H1 (cell line): ENCODE measurements around the gene STAT5A. TPM values are rescaled to one million over a fixed set of nuclear protein-coding genes. Genes with fewer than 3 reads are reported as not detected.

ENCODE experiments used
- CTCF ChIA-PET: fragments of 300-600 bp; sonication (Branson Sonifier 250); formaldehyde crosslinking; loops from one replicate; lab custom pipeline; 2021; ENCODE audit not compliant: partially characterized antibody; lab: Charles Lee
- POLR2A ChIA-PET: fragments of 300-600 bp; sonication (Branson Sonifier 250); formaldehyde crosslinking; loops from one replicate; lab custom pipeline; 2021; ENCODE audit warnings: inconsistent platforms; ENCODE audit not compliant: partially characterized antibody; lab: Charles Lee
- DNase-seq, 2 experiments: peaks; one replicate each; pipeline versions ENCODE4 v3.0.0 to v3.0.0-alpha.2; 2010 to 2022; ENCODE audit warnings: low spot score in 2 of 2, low read depth in 1 of 2, mixed read lengths in 1 of 2
- FAIRE-seq: peaks from 2 replicates; lab custom pipeline; 2011; peaks lifted over from hg19 to GRCh38; lab: Jason Lieb, UNC
- H2AFZ ChIP-seq: 2 replicates; pipeline ENCODE4 v1.8.1; 2012; ENCODE audit warnings: low read length, inconsistent platforms
- H2AK5ac ChIP-seq: 2 replicates; pipeline ENCODE4 v1.6.1; 2013; ENCODE audit warnings: low read depth, low read length
- H2BK120ac ChIP-seq: replicated peaks from 2 replicates; pipeline ENCODE3; 2013; ENCODE audit warnings: low read depth, low read length, inconsistent platforms
- H2BK12ac ChIP-seq: 2 replicates; pipeline ENCODE4 v1.6.1; 2013; ENCODE audit warnings: low read depth, low read length
- H2BK15ac ChIP-seq: 2 replicates; pipeline ENCODE4 v1.6.1; 2013; ENCODE audit warnings: low read length
- H2BK20ac ChIP-seq: 2 replicates; pipeline ENCODE4 v1.6.1; 2013; ENCODE audit warnings: low read length
- H2BK5ac ChIP-seq: 2 replicates; pipeline ENCODE4 v1.6.1; 2013; ENCODE audit warnings: low read depth, low read length
- H3K14ac ChIP-seq: 2 replicates; pipeline ENCODE4 v1.6.1; 2013; ENCODE audit warnings: inconsistent platforms; ENCODE audit not compliant: insufficient read length
- H3K18ac ChIP-seq: 2 replicates; pipeline ENCODE4 v1.6.1; 2013; ENCODE audit warnings: low read length; ENCODE audit errors: extremely low read depth
- H3K23ac ChIP-seq: 2 replicates; pipeline ENCODE4 v1.6.1; 2013; ENCODE audit warnings: inconsistent platforms; ENCODE audit not compliant: insufficient read length
- H3K23me2 ChIP-seq: 2 replicates; pipeline ENCODE4 v1.6.1; 2013; ENCODE audit warnings: low read depth, low read length
- H3K27ac ChIP-seq: 2 replicates; pipeline ENCODE4 v1.6.1; 2011; ENCODE audit warnings: low read depth, low read length, inconsistent platforms
- H3K27me3 ChIP-seq, 4 experiments: replicated peaks in 1 of 4; 1 replicate in 1 of 4; 2 replicates in 3 of 4; pipeline versions ENCODE4 v1.6.1 to v1.8.1; 2011 to 2013; ENCODE audit warnings: low read length in 3 of 4, mild to moderate bottlenecking in 3 of 4, inconsistent platforms in 2 of 4, mixed read lengths in 2 of 4, moderate library complexity in 1 of 4; ENCODE audit not compliant: control insufficient read depth in 3 of 4, insufficient read depth in 3 of 4; ENCODE audit errors: extremely low read depth in 1 of 4
- H3K36me3 ChIP-seq, 4 experiments: 2 replicates each; pipeline versions ENCODE4 v1.6.1 to v1.8.1; 2011 to 2013; ENCODE audit warnings: mild to moderate bottlenecking in 4 of 4, low read length in 3 of 4, moderate library complexity in 2 of 4, control low read depth in 1 of 4, inconsistent platforms in 1 of 4; ENCODE audit not compliant: insufficient read depth in 4 of 4, control insufficient read depth in 2 of 4
- H3K4ac ChIP-seq: replicated peaks from 2 replicates; pipeline ENCODE3; 2013; ENCODE audit warnings: low read length, low read depth, mixed read lengths, inconsistent platforms; ENCODE audit not compliant: insufficient read length
- H3K4me1 ChIP-seq, 4 experiments: replicated peaks in 1 of 4; 1 replicate in 1 of 4; 2 replicates in 3 of 4; pipeline versions ENCODE4 v1.6.1 to v1.8.1; 2011 to 2013; ENCODE audit warnings: low read length in 3 of 4, inconsistent platforms in 2 of 4, mixed read lengths in 1 of 4; ENCODE audit not compliant: insufficient read depth in 4 of 4, control insufficient read depth in 3 of 4
- H3K4me2 ChIP-seq, 2 experiments: 2 replicates each; pipeline versions ENCODE4 v1.6.1 to v1.8.1; 2011 to 2013; ENCODE audit warnings: low read depth in 2 of 2, low read length in 2 of 2, control low read depth in 1 of 2, inconsistent platforms in 1 of 2, mild to moderate bottlenecking in 1 of 2; ENCODE audit not compliant: insufficient read depth in 1 of 2
- H3K4me3 ChIP-seq, 4 experiments: fragments of 200-600, 300-600 bp in 1 of 4; sonication (generic), shearing (Covaris generic), sonication (Bioruptor Twin) in 1 of 4; 2 replicates each; pipeline versions ENCODE4 v1.5.1 to v1.8.1; 2011 to 2016; ENCODE audit warnings: low read length in 4 of 4, low read depth in 3 of 4, control low read depth in 2 of 4, inconsistent platforms in 2 of 4, mild to moderate bottlenecking in 2 of 4, mixed read lengths in 1 of 4, moderate library complexity in 1 of 4; ENCODE audit not compliant: insufficient read depth in 2 of 4; ENCODE audit errors: extremely low read depth in 1 of 4
- H3K56ac ChIP-seq: replicated peaks from 2 replicates; pipeline ENCODE3; 2013; ENCODE audit warnings: low read depth, mild to moderate bottlenecking, mixed read lengths, low read length, inconsistent platforms; ENCODE audit not compliant: insufficient read length
- H3K79me1 ChIP-seq: 2 replicates; pipeline ENCODE4 v1.6.1; 2013; ENCODE audit warnings: low read depth, low read length, control low read depth
- H3K79me2 ChIP-seq, 2 experiments: 2 replicates each; pipeline versions ENCODE4 v1.6.1 to v1.8.1; 2012 to 2013; ENCODE audit warnings: low read length in 2 of 2, mild to moderate bottlenecking in 2 of 2, inconsistent platforms in 1 of 2; ENCODE audit not compliant: insufficient read depth in 2 of 2, control insufficient read depth in 1 of 2
- H3K9ac ChIP-seq, 4 experiments: replicated peaks in 1 of 4; 1 replicate in 1 of 4; 2 replicates in 3 of 4; pipeline versions ENCODE4 v1.6.1 to v1.8.1; 2011 to 2013; ENCODE audit warnings: low read depth in 3 of 4, low read length in 3 of 4, control low read depth in 2 of 4, mild to moderate bottlenecking in 2 of 4, moderate library complexity in 2 of 4, inconsistent platforms in 1 of 4; ENCODE audit errors: extremely low read depth in 1 of 4
- H3K9me3 ChIP-seq, 2 experiments: 2 replicates each; pipeline versions ENCODE4 v1.6.1 to v1.8.1; 2012 to 2013; ENCODE audit warnings: mild to moderate bottlenecking in 2 of 2, moderate library complexity in 2 of 2, control low read depth in 1 of 2, inconsistent platforms in 1 of 2, low read depth in 1 of 2, low read length in 1 of 2, mixed read lengths in 1 of 2; ENCODE audit not compliant: insufficient read depth in 2 of 2
- H4K20me1 ChIP-seq, 2 experiments: replicated peaks in 1 of 2; 2 replicates each; pipeline versions ENCODE3 to v1.8.1; 2011 to 2013; ENCODE audit warnings: inconsistent platforms in 2 of 2, low read length in 2 of 2, mild to moderate bottlenecking in 1 of 2; ENCODE audit not compliant: insufficient read depth in 2 of 2, control insufficient read depth in 1 of 2
- H4K5ac ChIP-seq: 2 replicates; pipeline ENCODE4 v1.6.1; 2013; ENCODE audit warnings: low read length, low read depth, mixed read lengths, inconsistent platforms; ENCODE audit not compliant: insufficient read length
- H4K8ac ChIP-seq: 2 replicates; pipeline ENCODE4 v1.8.0; 2013; ENCODE audit warnings: mild to moderate bottlenecking, moderate library complexity, low read length, inconsistent platforms; ENCODE audit not compliant: insufficient read depth; ENCODE audit errors: extremely low read depth
- H4K91ac ChIP-seq: replicated peaks from 2 replicates; pipeline ENCODE3; 2013; ENCODE audit warnings: low read length, mixed read lengths, inconsistent platforms; ENCODE audit not compliant: insufficient read length
- GABPA ChIP-seq: IDR thresholded peaks from 2 replicates; pipeline ENCODE4 v1.6.1; 2011; ENCODE audit warnings: mild to moderate bottlenecking, low read length, moderate library complexity, borderline replicate concordance; ENCODE audit not compliant: insufficient read depth
- KDM5A ChIP-seq: fragments of 200-600 bp; IDR thresholded peaks from 2 replicates; pipeline ENCODE4 v1.7.1; 2012; ENCODE audit warnings: mild to moderate bottlenecking, low read length, inconsistent platforms, mixed read lengths
- WGBS, 2 experiments: shearing (Covaris generic) in 1 of 2; methylation state at CpG; one replicate each; pipeline versions ENCODE4 v1.1.6 to v1.1.7; 2013 to 2015; ENCODE audit warnings: low lambda C conversion rate in 2 of 2, mixed read lengths in 2 of 2, inconsistent platforms in 1 of 2, low coverage in 1 of 2, missing lambda C conversion rate in 1 of 2; ENCODE audit not compliant: insufficient replicate concordance in 2 of 2, insufficient coverage in 1 of 2, insufficient read length in 1 of 2; ENCODE audit errors: extremely low coverage in 1 of 2, missing lambda C conversion rate in 1 of 2; 5-methylcytosine and 5-hydroxymethylcytosine counted together
- polyA plus RNA-seq, 7 experiments: library from polyadenylated mRNA; depleted of rRNA in 3 of 7; stranded (reverse) in 5 of 7; unstranded in 2 of 7; fragments of >200 nt in 5 of 7; fragments of 200-250 nt in 2 of 7; gene quantifications; 1 replicate in 5 of 7; 2 replicates in 1 of 7; 4 replicates in 1 of 7; pipeline versions ENCODE4 v1.2.1 to v1.2.3, GENCODE V29; 2011 to 2013; ENCODE audit warnings: missing spikeins in 2 of 7, mixed read lengths in 2 of 7
- total RNA-seq: library from RNA; stranded (reverse); fragmentation: NEBNext Ultra II Directional; extraction: Animal tissue kit (Norgen Biotek cat#: 25700); gene quantifications from 2 replicates; pipeline ENCODE4 v1.2.1, GENCODE V29; 2021

Gene STAT5A
- total and polyA plus RNA-seq, 2 of the 8 experiments (the other 6 are each of a cell fraction or from before 2014, with no cell fraction given) = 4.2 to 5.4 TPM

DNA sequence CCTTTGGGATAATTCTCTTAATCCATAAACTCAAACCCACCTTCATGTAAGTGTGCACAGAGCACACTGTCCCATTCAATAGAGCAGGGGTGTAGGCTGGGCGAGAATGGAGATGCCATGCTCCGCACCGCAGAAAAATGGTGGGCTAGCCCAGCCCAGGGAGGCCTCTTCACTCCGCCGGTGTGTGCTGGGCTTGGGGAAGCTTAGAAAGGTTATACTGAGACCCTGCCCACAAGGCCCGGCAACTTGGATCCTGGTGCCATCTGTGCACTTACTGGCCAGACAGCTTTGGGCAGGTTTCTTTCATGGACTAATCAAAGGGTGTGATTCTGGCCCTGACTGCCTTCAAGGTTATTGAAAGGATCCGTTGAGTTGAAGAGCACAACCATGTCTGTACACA lies 3.7 kb upstream of the STAT5A start:
- Histone ChIP-seq H2BK15ac (no peak overlapping the region), H2AFZ (no peak overlapping the region), H2AK5ac (no peak overlapping the region), H2BK20ac (no peak overlapping the region), H2BK120ac (no peak overlapping the region), H3K27me3 (peaks cover 7 to 25% (median 21%) of the 10 kb centered on the region in 4 experiments; a peak in 6 of 7 replicates), H3K18ac (no peak overlapping the region), H3K4ac (no peak overlapping the region), H4K91ac (no peak overlapping the region), H3K9me3 (no peaks in the 10 kb centered on the region), H3K23me2 (no peaks in the 10 kb centered on the region; the same call in 1 of the 2 replicates), H3K4me3 (no peak overlapping the region), H4K5ac (no peak overlapping the region), H3K56ac (no peak overlapping the region), H4K20me1 (no peaks in the 10 kb centered on the region), H3K9ac (no peak overlapping the region), H3K4me2 (no peak overlapping the region), H3K79me2 (no peaks in the 10 kb centered on the region), H3K27ac (no peak overlapping the region), H3K23ac (no peak overlapping the region), H4K8ac (no peak overlapping the region), H2BK12ac (no peak overlapping the region), H3K36me3 (no peaks in the 10 kb centered on the region), H3K79me1 (no peaks in the 10 kb centered on the region), H3K14ac (no peak overlapping the region), H3K4me1 (peaks cover 0 to 16% (median 12%) of the 10 kb centered on the region in 4 experiments; a peak in 5 of 7 replicates), H2BK5ac (no peak overlapping the region)
- DNase-seq (no peak), FAIRE-seq (no peak)
- ChIA-PET POLR2A (interaction anchor here (1.4 kb wide), 1 partner anchor 9 kb away, joined by 3 read pairs; the partner anchor contains the start of gene STAT5B), CTCF (interaction anchor here (0.7 to 2.4 kb wide), 5 partner anchors 26 to 250 kb away, joined by 3 to 6 read pairs (median 3); no protein-coding TSS in a partner anchor)
- WGBS, 2 experiments = 95% methylated on average over 7 of the region's 7 CpGs; no CpG with 5 or more reads in 1 of the 2 experiments
- no peak for TF ChIP-seq GABPA
- no peak for TF ChIP-seq KDM5A
